GM18507 (cell line): Measurements from ENCODE around the gene MIPOL1.
"Not testable (repeated sequence)": the region's sequence is repeated elsewhere in the genome, so short reads cannot be mapped to it uniquely, and the experiment has no call there.

Source experiments
- DNase-seq: peaks from one replicate; pipeline ENCODE4 v3.0.0; 2011; ENCODE audit warnings: low read depth; ENCODE audit not compliant: insufficient read length; ENCODE audit errors: extremely low spot score
- FAIRE-seq: peaks from 2 replicates; lab custom pipeline; 2011; peaks lifted over from hg19 to GRCh38; lab: Jason Lieb, UNC

The MIPOL1 gene

GRCh38 chr14:37480446-37481290 lies 282.9 kb downstream of the MIPOL1 start:
- DNase-seq (no peak), FAIRE-seq (no peak)

GRCh38 chr14:37482428-37482827 lies 284.7 kb downstream of the MIPOL1 start:
- no peak for DNase-seq
- FAIRE-seq, result no peak

GRCh38 chr14:37483672-37484071 lies 285.9 kb downstream of the MIPOL1 start:
- DNase-seq (no peak), FAIRE-seq (no peak)

GRCh38 chr14:37490607-37491006 lies 292.9 kb downstream of the MIPOL1 start:
- no peak for FAIRE-seq
- DNase-seq, result no peak

GRCh38 chr14:37491076-37491475 lies 293.3 kb downstream of the MIPOL1 start:
- DNase-seq (no peak), FAIRE-seq (no peak)

- FAIRE-seq, result no peak
- no peak for DNase-seq
Observed at GRCh38 chr14:37493606-37494005, 295.9 kb downstream of the MIPOL1 start.

- DNase-seq (no peak), FAIRE-seq (no peak)
Observed at GRCh38 chr14:37497422-37497821, 299.7 kb downstream of the MIPOL1 start.

GRCh38 chr14:37501877-37502276 lies 304.1 kb downstream of the MIPOL1 start:
- FAIRE-seq (no peak), DNase-seq (no peak)

- FAIRE-seq (no peak), DNase-seq (no peak)
Observed at GRCh38 chr14:37508503-37508902, 310.8 kb downstream of the MIPOL1 start.

- no peak for DNase-seq
- FAIRE-seq, result no peak
Observed at GRCh38 chr14:37512173-37512572, 314.4 kb downstream of the MIPOL1 start.

- DNase-seq (no peak), FAIRE-seq (no peak)
Observed at GRCh38 chr14:37515771-37516170, 318.0 kb downstream of the MIPOL1 start.

- no peak for FAIRE-seq
Observed at GRCh38 chr14:37526994-37527393, 329.3 kb downstream of the MIPOL1 start.

GRCh38 chr14:37539992-37540391 lies 342.3 kb downstream of the MIPOL1 start:
- FAIRE-seq (no peak), DNase-seq (no peak)

More at GRCh38 chr14:37526994-37527393, 329.3 kb downstream of the MIPOL1 start:
- no peak for DNase-seq

- no peak for FAIRE-seq
- DNase-seq, result no peak
Observed at GRCh38 chr14:37544407-37544806, 346.7 kb downstream of the MIPOL1 start.

GRCh38 chr14:37545174-37545573 lies 347.4 kb downstream of the MIPOL1 start:
- FAIRE-seq, result no peak

GRCh38 chr14:37546621-37547447 lies 349.1 kb downstream of the MIPOL1 start:
- FAIRE-seq (no peak), DNase-seq (no peak)

More at GRCh38 chr14:37545174-37545573, 347.4 kb downstream of the MIPOL1 start:
- DNase-seq, result no peak

- DNase-seq (no peak), FAIRE-seq (no peak)
Observed at GRCh38 chr14:37550511-37550910, 352.8 kb downstream of the MIPOL1 start.

- no peak for DNase-seq
- no peak for FAIRE-seq
Observed at GRCh38 chr14:37551119-37551518, 353.4 kb downstream of the MIPOL1 start.

- no peak for DNase-seq
- FAIRE-seq, result no peak
Observed at GRCh38 chr14:37553935-37554550, 356.3 kb downstream of the MIPOL1 start.

GRCh38 chr14:37555596-37555995 lies 357.9 kb downstream of the MIPOL1 start:
- not testable (repeated sequence) for FAIRE-seq, DNase-seq
